ENCODE data around the gene GULP1.

Gene GULP1

GRCh38 chr2:188367164-188367563 is 75.5 kb downstream of the GULP1 start:
- DNase-seq (ENCODE audit: low read depth in 2 of 2) = no peak

DNA sequence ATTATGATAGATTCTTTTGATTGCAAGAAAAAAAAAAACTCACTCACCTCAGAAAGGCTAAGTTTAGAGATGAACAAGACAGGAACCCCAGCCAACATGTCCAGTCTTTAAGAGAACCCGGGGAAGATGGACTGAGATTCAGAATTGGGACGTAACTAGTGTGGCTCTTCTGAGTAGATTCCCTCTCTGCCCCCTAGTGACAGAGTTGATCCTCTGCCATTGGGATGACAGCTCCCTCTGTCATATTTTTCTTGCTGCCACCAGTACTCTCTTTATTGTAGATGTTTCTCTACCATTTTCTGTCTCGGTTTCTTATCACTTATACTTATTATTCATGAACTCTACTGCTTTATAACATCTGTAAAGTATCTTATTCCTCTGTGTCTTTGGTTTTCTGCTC is 77.7 kb downstream of the GULP1 start:
- no peak for DNase-seq (ENCODE audit: low read depth in 2 of 2)

DNA sequence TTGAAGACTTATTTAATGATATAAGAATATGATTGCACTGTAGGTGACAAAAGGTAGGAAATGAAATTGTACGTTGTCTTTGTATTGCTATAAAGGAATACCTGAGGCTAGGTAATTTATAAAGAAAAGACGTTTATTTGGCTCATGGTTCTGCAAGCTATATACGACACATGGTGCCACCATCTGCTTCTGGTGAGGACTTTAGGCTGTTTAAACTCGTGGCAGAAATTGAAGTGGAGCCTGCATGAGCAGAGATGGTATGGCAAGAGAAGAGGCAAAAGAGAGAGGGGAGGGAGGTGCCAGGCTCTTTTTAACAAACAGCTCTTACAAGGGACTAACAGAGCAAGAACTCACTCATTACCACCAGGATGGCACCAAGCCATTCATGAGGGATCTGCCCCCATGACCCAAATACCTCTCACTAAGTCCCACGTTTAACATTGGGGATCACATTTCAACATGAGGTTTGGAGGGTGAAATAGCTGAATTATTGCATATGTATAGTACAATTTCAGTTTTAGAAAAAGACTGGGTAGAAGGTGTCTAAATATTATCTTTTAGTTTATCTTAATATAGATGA is 86.8 kb downstream of the GULP1 start:
- DNase-seq (ENCODE audit: low read depth in 2 of 2) = no peak

- DNase-seq (ENCODE audit: low read depth in 2 of 2) = no peak
These were observed 88.1 kb downstream of the GULP1 start for GRCh38 chr2:188379748-188380147.

DNA sequence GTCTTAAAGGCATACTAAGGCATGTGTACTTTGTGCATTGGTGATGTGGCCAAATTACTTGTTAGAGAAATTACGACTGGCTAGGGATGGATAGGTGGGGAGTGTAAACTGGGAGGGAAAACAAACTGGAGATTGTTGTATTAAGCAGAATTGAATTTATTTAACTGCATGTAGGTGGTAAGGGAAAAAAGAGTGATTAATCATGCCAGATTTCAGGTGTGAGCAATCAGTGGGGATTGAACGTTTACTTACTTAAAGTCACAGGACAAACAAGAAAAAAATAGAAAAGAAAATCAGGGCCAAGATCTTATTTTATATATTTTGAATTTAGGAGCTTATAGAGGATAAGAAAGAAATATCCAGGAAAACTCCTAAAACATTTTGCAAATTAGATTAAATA is 88.6 kb downstream of the GULP1 start:
- DNase-seq (ENCODE audit: low read depth in 2 of 2) = no peak

GRCh38 chr2:188381614-188382013 is 89.9 kb downstream of the GULP1 start:
- no peak for DNase-seq (ENCODE audit: low read depth in 2 of 2)

DNA sequence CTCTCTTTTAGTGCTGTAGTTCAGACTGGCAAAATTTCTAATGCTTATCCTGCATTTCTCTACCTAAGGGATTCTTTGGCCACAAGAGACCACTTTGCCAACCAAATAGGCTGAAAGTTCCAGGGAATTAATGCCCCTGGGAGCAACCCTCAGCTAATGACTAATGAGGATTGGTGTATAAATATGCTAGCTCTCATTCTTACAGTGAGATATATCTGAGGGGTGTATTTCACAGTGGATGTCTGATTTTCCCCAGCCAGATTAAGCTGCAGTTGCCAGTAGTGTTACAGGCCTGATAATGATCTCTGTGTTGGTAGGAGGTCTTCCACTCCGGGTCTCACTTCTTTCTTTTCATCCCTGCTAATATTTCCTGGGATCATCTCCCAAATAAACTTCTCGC is 90.4 kb downstream of the GULP1 start:
- no peak for DNase-seq (ENCODE audit: low read depth in 2 of 2)

DNA sequence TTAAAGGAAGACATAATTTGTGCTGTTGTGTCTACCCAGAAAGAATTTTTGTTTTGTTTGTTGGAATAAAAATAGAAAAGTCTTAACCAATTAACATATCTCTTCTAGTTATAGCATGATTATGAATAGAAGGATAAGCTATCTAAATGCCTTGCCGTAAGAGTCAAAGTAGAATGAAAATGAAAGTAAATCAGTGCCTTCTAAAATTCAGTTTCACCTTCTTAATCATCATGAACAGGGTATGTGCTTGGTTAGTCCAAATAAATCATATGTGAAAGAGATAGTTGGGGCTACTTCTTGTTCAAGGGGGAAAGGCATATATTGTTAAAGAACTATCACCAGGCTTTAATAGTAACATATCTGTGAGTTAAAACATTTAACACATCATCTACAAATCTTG is 91.5 kb downstream of the GULP1 start:
- DNase-seq (ENCODE audit: low read depth in 2 of 2) = no peak

DNA sequence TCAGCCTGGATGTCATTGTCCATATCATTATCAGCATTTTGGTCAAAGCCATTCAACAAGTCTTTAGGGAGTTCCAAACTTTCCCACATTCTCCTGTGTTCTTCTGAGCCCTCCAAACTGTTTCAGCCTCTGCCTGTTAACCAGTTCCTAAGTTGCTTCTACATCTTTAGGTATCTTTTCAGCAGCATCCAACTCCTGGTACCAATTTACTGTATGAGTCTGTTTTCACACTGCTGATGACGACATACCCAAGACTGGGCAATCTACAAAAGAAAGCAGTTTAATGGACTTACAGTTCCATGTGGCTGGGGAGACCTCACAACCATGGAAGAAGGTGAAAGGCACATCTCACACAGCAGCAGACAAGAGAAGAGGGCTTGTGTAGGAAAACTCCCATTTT is 94.2 kb downstream of the GULP1 start:
- DNase-seq (ENCODE audit: low read depth in 2 of 2) = no peak

GRCh38 chr2:188388831-188389230 is 97.2 kb downstream of the GULP1 start:
- no peak for DNase-seq (ENCODE audit: low read depth in 2 of 2)

- DNase-seq (ENCODE audit: low read depth in 2 of 2) = no peak
These were observed 99.7 kb downstream of the GULP1 start for GRCh38 chr2:188391354-188391753.

GRCh38 chr2:188394931-188395472 is 103.3 kb downstream of the GULP1 start:
- DNase-seq (ENCODE audit: low read depth in 2 of 2) = no peak

- DNase-seq (ENCODE audit: low read depth in 2 of 2) = no peak
These were observed 104.4 kb downstream of the GULP1 start for GRCh38 chr2:188395903-188396689.

GRCh38 chr2:188399159-188399558 is 107.5 kb downstream of the GULP1 start:
- DNase-seq (ENCODE audit: low read depth in 2 of 2) = no peak

- no peak for DNase-seq (ENCODE audit: low read depth in 2 of 2)
These were observed 112.0 kb downstream of the GULP1 start for GRCh38 chr2:188403676-188404075.

GRCh38 chr2:188404341-188405004 is 112.8 kb downstream of the GULP1 start:
- no peak for DNase-seq (ENCODE audit: low read depth in 2 of 2)

- DNase-seq (ENCODE audit: low read depth in 2 of 2) = no peak
These were observed 114.7 kb downstream of the GULP1 start for GRCh38 chr2:188406414-188406813.

GRCh38 chr2:188410504-188411235 is 119.0 kb downstream of the GULP1 start:
- no peak for DNase-seq (ENCODE audit: low read depth in 2 of 2)

DNA sequence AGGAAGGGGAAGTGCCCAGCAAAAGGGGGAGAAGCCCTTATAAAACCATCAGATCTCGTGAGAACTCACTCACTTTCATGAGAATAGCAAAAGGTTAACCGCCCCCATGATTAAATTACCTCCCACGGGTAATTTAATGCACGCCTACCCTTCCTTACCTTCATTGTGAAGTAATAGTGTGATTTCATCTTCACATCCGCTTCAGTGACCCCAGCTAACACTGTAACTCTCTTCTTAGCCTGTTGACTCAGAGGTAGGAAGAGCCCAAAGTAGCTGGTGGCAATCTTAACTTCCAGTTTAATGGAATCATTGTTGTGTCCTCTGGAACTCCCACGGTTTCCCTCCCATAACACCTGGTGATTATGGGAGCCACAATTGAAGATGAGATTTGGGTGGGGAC is 120.5 kb downstream of the GULP1 start:
- DNase-seq (ENCODE audit: low read depth in 2 of 2) = no peak

- DNase-seq (ENCODE audit: low read depth in 2 of 2) = no peak
These were observed 122.7 kb downstream of the GULP1 start for GRCh38 chr2:188414411-188414810.

- DNase-seq (ENCODE audit: low read depth in 2 of 2) = no peak
These were observed 123.4 kb downstream of the GULP1 start for GRCh38 chr2:188414869-188415753.

All from stimulated activated CD8-positive, alpha-beta memory T cell treated with anti-CD3 and anti-CD28 coated beads, Interleukin-2, amount 100 ng/mL, for 48 hours (primary cell).